Liver (tissue), 3 donors: ENCODE measurements around the gene ADGRF3.

Experiments
- CTCF ChIP-seq: fragments of 150-350 bp; IDR thresholded peaks from 2 replicates; pipeline ENCODE4 v1.5.1; 2017; ENCODE audit warnings: improper control_type of control experiment, low read depth, low read length; ENCODE audit not compliant: missing input control
- HNF4A ChIP-seq, 2 donors: conservative IDR thresholded peaks; 2 replicates each; pipeline ENCODE4 v1.6.1; 2016; ENCODE audit warnings: antibody characterized with exemption in 2 of 2, mild to moderate bottlenecking in 2 of 2
- RAD21 ChIP-seq, 2 donors: IDR thresholded peaks; 2 replicates each; pipeline ENCODE4 v1.6.1; 2016; ENCODE audit warnings: antibody characterized with exemption in 2 of 2, mild to moderate bottlenecking in 2 of 2
- REST ChIP-seq: IDR thresholded peaks from 2 replicates; pipeline ENCODE4 v1.6.1; 2016; ENCODE audit warnings: antibody characterized with exemption, mild to moderate bottlenecking
- TAF1 ChIP-seq: conservative IDR thresholded peaks from 2 replicates; pipeline ENCODE4 v1.6.1; 2016; ENCODE audit warnings: antibody characterized with exemption, mild to moderate bottlenecking
- TF ChIP-seq, protein P1 (sequence below): IDR thresholded peaks from 2 replicates; pipeline ENCODE4 v1.6.1; 2016; ENCODE audit warnings: antibody characterized with exemption
- donor health status: healthy.
- donor health status: healthy.

GRCh38 chr2:26283606-26284005, 63.0 kb downstream of the ADGRF3 start:
- TF ChIP-seq REST: no peak
- no peak for TF ChIP-seq CTCF
- no peak for TF ChIP-seq TAF1
- no peak for TF ChIP-seq HNF4A (conservative IDR thresholded peaks at IDR 0.05)
- no peak for TF ChIP-seq RAD21 (IDR thresholded peaks at IDR 0.05)
- TF ChIP-seq, protein P1, sequence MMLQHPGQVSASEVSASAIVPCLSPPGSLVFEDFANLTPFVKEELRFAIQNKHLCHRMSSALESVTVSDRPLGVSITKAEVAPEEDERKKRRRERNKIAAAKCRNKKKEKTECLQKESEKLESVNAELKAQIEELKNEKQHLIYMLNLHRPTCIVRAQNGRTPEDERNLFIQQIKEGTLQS: no peak
